B cell (primary cell): ENCODE data around the gene PHLDA3. TPM values are rescaled to one million over a fixed set of nuclear protein-coding genes. Genes with fewer than 3 reads are reported as not detected.
A peak's percentile ranks its signal among the peaks of the same experiment; 100 is the strongest.

Source experiments
- ATAC-seq: fragments of 200-7000 bp; cut with Tn5 transposase; one replicate; pipeline ENCODE4 v1.10.0; 2021; ENCODE audit warnings: low read depth, mild to moderate bottlenecking, moderate number of reproducible peaks, moderate library complexity
- CTCF ChIA-PET: fragments of 350-600 bp; sonication (Branson Sonifier 250); formaldehyde crosslinking; loops from one replicate; lab custom pipeline; 2021; ENCODE audit warnings: antibody characterized with exemption, inconsistent platforms; lab: Charles Lee
- POLR2A ChIA-PET: fragments of 350-600 bp; sonication (Branson Sonifier 250); formaldehyde crosslinking; loops from one replicate; lab custom pipeline; 2021; ENCODE audit warnings: antibody characterized with exemption; lab: Charles Lee
- DNase-seq: peaks from one replicate; pipeline ENCODE4 v3.0.0; 2013
- H2AFZ ChIP-seq: 2 replicates; pipeline ENCODE4 v1.6.1; 2012; ENCODE audit warnings: mild to moderate bottlenecking, low read depth, low read length; ENCODE audit not compliant: insufficient read depth, poor library complexity, severe bottlenecking
- H3K27ac ChIP-seq, 2 donors: 1 replicate in 1 of 2; 2 replicates in 1 of 2; pipeline ENCODE4 v1.5.1; 2012 to 2013; ENCODE audit warnings: low read length in 2 of 2, mild to moderate bottlenecking in 2 of 2, moderate library complexity in 1 of 2
- H3K27me3 ChIP-seq, 4 experiments: fragments of 200-600 bp in 1 of 4; sonication (generic) in 1 of 4; replicated peaks in 1 of 4; 1 replicate in 2 of 4; 2 replicates in 2 of 4; pipeline versions ENCODE4 v1.6.1 to v1.7.0; 2013 to 2016; ENCODE audit warnings: low read length in 3 of 4, mild to moderate bottlenecking in 2 of 4, mixed read lengths in 1 of 4, moderate library complexity in 1 of 4; ENCODE audit not compliant: insufficient read depth in 4 of 4, control insufficient read depth in 3 of 4; ENCODE audit errors: control extremely low read depth in 1 of 4
- H3K36me3 ChIP-seq, 2 experiments: replicated peaks in 1 of 2; 1 replicate in 1 of 2; 2 replicates in 1 of 2; pipeline versions ENCODE4 v1.6.1 to v1.7.1; 2013; ENCODE audit warnings: low read length in 1 of 2; ENCODE audit not compliant: insufficient read depth in 2 of 2, control insufficient read depth in 1 of 2; ENCODE audit errors: control extremely low read depth in 1 of 2, extremely low read depth in 1 of 2
- H3K4me1 ChIP-seq, 2 donors: fragments of 200-600 bp in 1 of 2; sonication (generic) in 1 of 2; 1 replicate in 1 of 2; 2 replicates in 1 of 2; pipeline versions ENCODE4 v1.5.1 to v1.6.1; 2013 to 2017; ENCODE audit warnings: low read length in 2 of 2; ENCODE audit not compliant: control insufficient read depth in 2 of 2, insufficient read depth in 2 of 2
- H3K4me2 ChIP-seq: replicated peaks from 2 replicates; pipeline ENCODE3; 2012; ENCODE audit warnings: mild to moderate bottlenecking, low read depth, low read length; ENCODE audit not compliant: poor library complexity, severe bottlenecking
- H3K4me3 ChIP-seq, 5 experiments: fragments of 200-600 bp in 1 of 5; sonication (generic) in 1 of 5; 1 replicate in 3 of 5; 2 replicates in 2 of 5; pipeline versions ENCODE4 v1.5.1 to v1.7.0; 2011 to 2016; ENCODE audit warnings: low read length in 4 of 5, mild to moderate bottlenecking in 4 of 5, low read depth in 2 of 5, control low read depth in 1 of 5, moderate library complexity in 1 of 5; ENCODE audit not compliant: insufficient read depth in 1 of 5; ENCODE audit errors: control extremely low read depth in 1 of 5, extremely low read depth in 1 of 5
- H3K79me2 ChIP-seq: fragments of 200-600 bp; sonication (generic); one replicate; pipeline ENCODE4 v1.6.0; 2016; ENCODE audit warnings: low read length; ENCODE audit not compliant: control insufficient read depth, insufficient read depth
- H3K9ac ChIP-seq: fragments of 200-600 bp; sonication (generic); 2 replicates; pipeline ENCODE4 v1.6.1; 2017; ENCODE audit warnings: mild to moderate bottlenecking, low read length, moderate library complexity
- H3K9me3 ChIP-seq, 3 donors: one replicate each; pipeline versions ENCODE4 v1.6.1 to v1.7.1; 2013; ENCODE audit warnings: low read length in 2 of 3; ENCODE audit not compliant: control insufficient read depth in 2 of 3, insufficient read depth in 1 of 3; ENCODE audit errors: control extremely low read depth in 1 of 3
- H4K20me1 ChIP-seq: 2 replicates; pipeline ENCODE4 v1.6.0; 2012; ENCODE audit warnings: mild to moderate bottlenecking, low read length; ENCODE audit not compliant: insufficient read depth, control insufficient read depth, poor library complexity, severe bottlenecking
- H3K27ac Mint-ChIP-seq: one replicate; pipeline ENCODE4 v1.8.0; 2021; ENCODE audit warnings: mixed read lengths
- H3K27me3 Mint-ChIP-seq: one replicate; pipeline ENCODE4 v1.8.0; 2021; ENCODE audit warnings: mixed read lengths
- H3K4me1 Mint-ChIP-seq: one replicate; pipeline ENCODE4 v1.8.0; 2021; ENCODE audit warnings: mixed read lengths
- H3K4me3 Mint-ChIP-seq: one replicate; pipeline ENCODE4 v1.8.0; 2021; ENCODE audit warnings: mixed read lengths
- H3K9me3 Mint-ChIP-seq: one replicate; pipeline ENCODE4 v1.8.0; 2022; ENCODE audit warnings: mixed read lengths; ENCODE audit not compliant: insufficient read depth
- CTCF ChIP-seq: fragments of 200-600 bp; IDR thresholded peaks from one replicate; pipeline ENCODE4 v1.8.0; 2022; ENCODE audit warnings: antibody characterized with exemption, mild to moderate bottlenecking
- EZH2 ChIP-seq: IDR thresholded peaks from 2 replicates; pipeline ENCODE4 v1.6.1; 2012; ENCODE audit warnings: borderline replicate concordance, low read depth, mild to moderate bottlenecking, moderate library complexity, low read length; ENCODE audit not compliant: insufficient read depth, poor library complexity, severe bottlenecking
- WGBS: methylation state at CpG from one replicate; pipeline ENCODE4 v1.1.5; 2013; ENCODE audit warnings: missing lambda C conversion rate; ENCODE audit not compliant: insufficient coverage; 5-methylcytosine and 5-hydroxymethylcytosine counted together
- intact Hi-C: fragments of 100-400 bp; cut with micrococcal nuclease; formaldehyde crosslinking; loops from one replicate; pipeline ENCODE4 v1.10.0; 2022
- polyA plus RNA-seq: library from polyadenylated mRNA; depleted of rRNA; stranded (reverse); fragments of >200 nt; gene quantifications from 2 replicates; pipeline ENCODE4 v1.2.3, GENCODE V29; 2012
- total RNA-seq, 2 donors: library from RNA; stranded (reverse); fragments of 120-200 nt in 1 of 2; gene quantifications; 1 replicate in 1 of 2; 2 replicates in 1 of 2; pipeline versions ENCODE4 v1.2.3 to v1.2.4, GENCODE V29; 2013 to 2022

The PHLDA3 gene
- total and polyA plus RNA-seq, 2 donors (not counting 1 experiment from before 2014, with no cell fraction given): 0.20 to 0.30 TPM

- DNase-seq (no peak), ATAC-seq (no peak)
- intact Hi-C loops: no loop called here
- Mint-ChIP-seq H3K9me3 (no peaks in the 10 kb centered on the region), H3K4me3 (peak overlapping the region; percentile 63), H3K27me3 (peaks cover 53% of the 10 kb centered on the region), H3K27ac (no peak overlapping the region), H3K4me1 (peaks cover 10% of the 10 kb centered on the region)
- H3K9ac ChIP-seq: no peak overlapping the region
- peak overlapping the region; percentile 69 for H3K4me2 ChIP-seq
- no peaks in the 10 kb centered on the region for H3K9me3 ChIP-seq
- no peaks in the 10 kb centered on the region for H3K36me3 ChIP-seq
- WGBS: 67% methylated on average over 13 of the region's 16 CpGs
- no peak overlapping the region for H3K27ac ChIP-seq
- ChIA-PET POLR2A (no interaction called here), CTCF (no interaction called here)
- TF ChIP-seq CTCF: no peak
- TF ChIP-seq EZH2: no peak
- H3K4me1 ChIP-seq: peaks cover 9 to 14% of the 10 kb centered on the region in 2 donors
- no peaks in the 10 kb centered on the region for H3K79me2 ChIP-seq
- peak overlapping the region; percentile 42 for H2AFZ ChIP-seq
- no peak overlapping the region for H3K4me3 ChIP-seq
- no peaks in the 10 kb centered on the region for H4K20me1 ChIP-seq
- H3K27me3 ChIP-seq: peaks cover 0 to 35% (median 13%) of the 10 kb centered on the region in 4 experiments
Observed at GRCh38 chr1:201469645-201470074, 672 bp upstream of the PHLDA3 start.

- intact Hi-C loops: no loop called here
- Mint-ChIP-seq H3K4me3 (peak overlapping the region; percentile 34), H3K27ac (no peak overlapping the region), H3K4me1 (peaks cover 10% of the 10 kb centered on the region), H3K27me3 (peaks cover 48% of the 10 kb centered on the region), H3K9me3 (no peaks in the 10 kb centered on the region)
- Histone ChIP-seq H3K4me1 (peaks cover 9 to 14% of the 10 kb centered on the region in 2 donors), H3K36me3 (no peaks in the 10 kb centered on the region), H3K9ac (peak overlapping the region; percentile 11), H3K4me2 (peak overlapping the region; percentile 69), H3K27ac (no peak overlapping the region), H3K27me3 (peaks cover 0 to 35% (median 13%) of the 10 kb centered on the region in 4 experiments), H3K9me3 (no peaks in the 10 kb centered on the region), H4K20me1 (no peaks in the 10 kb centered on the region), H3K79me2 (no peaks in the 10 kb centered on the region), H2AFZ (peak overlapping the region; percentile 42), H3K4me3 (peak overlapping the region in 1 of 5 experiments; percentile 33)
- 9% methylated on average over 44 of the region's 44 CpGs for WGBS
- CTCF ChIA-PET: no interaction called here
- ATAC-seq: no peak
- POLR2A ChIA-PET: no interaction called here
- no peak for TF ChIP-seq CTCF
- no peak for TF ChIP-seq EZH2
- peak; percentile 28 for DNase-seq
Observed at GRCh38 chr1:201468501-201468843, 516 bp downstream of the PHLDA3 start.
